Choroid plexus epithelial cell (primary cell): ENCODE results near the gene CAPN5.
"Not testable (repeated sequence)": the region's sequence is repeated elsewhere in the genome, so short reads cannot be mapped to it uniquely, and the experiment has no call there.

ENCODE experiments used
- DNase-seq: peaks from one replicate; pipeline ENCODE4 v3.0.0-alpha.2; 2010; ENCODE audit warnings: low read depth
- H3K4me3 ChIP-seq: 2 replicates; pipeline ENCODE4 v1.5.1; 2011; ENCODE audit warnings: low read depth, mild to moderate bottlenecking, control low read depth, low read length, moderate library complexity
- TF ChIP-seq, protein P1 (sequence below): conservative IDR thresholded peaks from 2 replicates; pipeline ENCODE4 v1.5.1; 2011; ENCODE audit warnings: low read depth, mild to moderate bottlenecking, control low read depth, inconsistent platforms, low read length, moderate library complexity

The CAPN5 gene

DNA sequence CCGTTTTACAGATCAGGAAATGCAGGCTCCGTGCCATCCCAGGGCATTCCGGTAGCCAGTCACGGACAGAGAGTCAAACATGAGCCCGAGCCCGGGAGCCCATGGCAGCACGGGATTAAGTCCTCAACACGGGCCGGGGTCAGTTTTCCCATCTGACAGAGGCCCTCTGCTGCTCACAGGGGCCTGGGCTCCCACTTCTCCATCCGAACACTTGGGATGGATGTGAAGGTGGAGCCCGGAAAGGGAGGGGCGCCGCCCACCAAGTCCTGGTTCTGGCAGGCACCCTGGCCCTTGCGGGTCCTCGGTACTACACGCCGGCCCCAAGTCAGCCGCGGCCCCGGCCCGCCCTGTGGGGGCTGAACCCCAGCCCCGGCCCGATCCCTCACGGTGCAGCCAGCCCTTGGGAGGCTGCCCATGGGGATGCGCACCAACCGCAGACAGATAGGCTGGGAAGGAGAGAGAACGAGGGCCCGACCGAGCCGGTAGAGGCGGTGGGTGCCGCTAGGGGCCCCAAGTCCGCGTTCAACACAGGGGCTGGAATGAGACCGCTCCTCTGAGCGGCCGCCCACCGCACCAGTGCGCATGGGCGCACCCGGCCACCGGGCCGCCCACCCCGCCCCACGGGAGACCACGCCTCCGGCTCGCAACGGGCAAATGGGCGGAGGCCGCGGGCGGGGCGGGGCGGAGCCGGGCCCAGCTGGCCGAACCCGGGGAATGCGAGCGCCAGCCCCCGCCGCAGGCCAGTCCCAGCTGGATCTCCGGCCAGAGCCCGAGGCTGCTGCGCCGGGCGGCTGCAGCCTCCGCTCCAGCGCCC, at the start of gene CAPN5:
Gene CAPN5 (plus strand): TSS at position 743 of the 814 bp plus-strand sequence. CDS start 17,916 bp downstream, outside the sequence.
- DNase-seq, result peak; percentile 96

DNA sequence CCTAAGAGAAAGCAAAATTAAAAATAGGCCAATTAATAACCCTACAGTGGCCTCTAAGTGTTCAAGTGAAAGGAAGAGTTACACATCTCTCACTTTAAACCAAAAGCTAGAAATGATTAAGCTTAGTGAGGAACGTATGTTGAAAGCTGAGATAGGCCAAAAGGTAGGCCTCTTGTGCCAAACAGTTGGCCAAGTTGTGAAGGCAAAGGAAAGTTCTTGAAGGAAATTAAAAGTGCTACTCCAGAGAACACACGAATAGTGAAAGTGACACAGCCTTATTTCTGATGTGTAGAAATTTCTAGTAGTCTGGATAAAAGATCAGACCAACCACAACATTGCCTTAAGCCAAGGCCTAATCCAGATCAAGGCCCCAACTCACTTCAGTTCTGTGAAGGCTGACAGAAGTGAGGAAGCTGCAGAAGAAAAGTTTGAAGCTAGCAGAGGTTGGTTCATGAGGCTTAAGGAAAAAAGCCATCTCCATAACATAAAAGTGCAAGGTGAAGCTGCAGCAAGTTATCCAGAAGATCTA, 48.3 kb upstream of the CAPN5 start:
- not testable (repeated sequence) for DNase-seq, H3K4me3 ChIP-seq

More for the DNA sequence above, at the start of gene CAPN5:
- H3K4me3 ChIP-seq, result peak within 1 kb of the TSS; percentile 72
- TF ChIP-seq, protein P1, sequence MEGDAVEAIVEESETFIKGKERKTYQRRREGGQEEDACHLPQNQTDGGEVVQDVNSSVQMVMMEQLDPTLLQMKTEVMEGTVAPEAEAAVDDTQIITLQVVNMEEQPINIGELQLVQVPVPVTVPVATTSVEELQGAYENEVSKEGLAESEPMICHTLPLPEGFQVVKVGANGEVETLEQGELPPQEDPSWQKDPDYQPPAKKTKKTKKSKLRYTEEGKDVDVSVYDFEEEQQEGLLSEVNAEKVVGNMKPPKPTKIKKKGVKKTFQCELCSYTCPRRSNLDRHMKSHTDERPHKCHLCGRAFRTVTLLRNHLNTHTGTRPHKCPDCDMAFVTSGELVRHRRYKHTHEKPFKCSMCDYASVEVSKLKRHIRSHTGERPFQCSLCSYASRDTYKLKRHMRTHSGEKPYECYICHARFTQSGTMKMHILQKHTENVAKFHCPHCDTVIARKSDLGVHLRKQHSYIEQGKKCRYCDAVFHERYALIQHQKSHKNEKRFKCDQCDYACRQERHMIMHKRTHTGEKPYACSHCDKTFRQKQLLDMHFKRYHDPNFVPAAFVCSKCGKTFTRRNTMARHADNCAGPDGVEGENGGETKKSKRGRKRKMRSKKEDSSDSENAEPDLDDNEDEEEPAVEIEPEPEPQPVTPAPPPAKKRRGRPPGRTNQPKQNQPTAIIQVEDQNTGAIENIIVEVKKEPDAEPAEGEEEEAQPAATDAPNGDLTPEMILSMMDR, result peak; percentile 51

DNA sequence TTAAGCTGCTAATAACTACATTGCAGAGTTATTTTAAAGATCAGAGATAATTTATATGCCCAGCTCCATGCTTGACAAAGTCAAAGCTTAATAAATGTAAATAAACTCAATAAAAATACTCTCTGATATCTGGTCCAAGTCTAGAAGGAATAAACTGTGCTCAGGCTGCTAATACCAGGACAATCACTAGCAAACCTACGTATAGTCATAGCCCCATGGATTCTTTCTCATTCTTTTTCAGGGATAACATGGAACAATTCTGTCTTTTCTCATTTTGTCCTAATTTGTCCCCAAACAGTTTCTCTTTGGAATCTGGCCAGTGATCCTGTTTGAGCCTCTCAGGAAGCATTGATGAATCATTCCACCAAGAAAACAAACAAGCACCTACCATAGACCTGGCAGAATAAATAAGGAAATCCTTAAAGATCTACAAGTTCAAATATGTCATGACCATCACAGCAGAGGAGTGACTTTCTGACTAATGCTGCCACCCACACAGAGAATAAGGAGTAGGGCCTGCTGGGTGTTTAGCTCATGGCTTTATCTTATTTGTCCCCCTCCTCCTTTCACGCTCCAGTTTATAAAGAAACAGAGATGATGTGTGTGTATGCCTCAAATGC, 46.7 kb upstream of the CAPN5 start:
- TF ChIP-seq, protein P1, result no peak
- peak; percentile 27 for DNase-seq
- H3K4me3 ChIP-seq, result no peak overlapping the region

DNA sequence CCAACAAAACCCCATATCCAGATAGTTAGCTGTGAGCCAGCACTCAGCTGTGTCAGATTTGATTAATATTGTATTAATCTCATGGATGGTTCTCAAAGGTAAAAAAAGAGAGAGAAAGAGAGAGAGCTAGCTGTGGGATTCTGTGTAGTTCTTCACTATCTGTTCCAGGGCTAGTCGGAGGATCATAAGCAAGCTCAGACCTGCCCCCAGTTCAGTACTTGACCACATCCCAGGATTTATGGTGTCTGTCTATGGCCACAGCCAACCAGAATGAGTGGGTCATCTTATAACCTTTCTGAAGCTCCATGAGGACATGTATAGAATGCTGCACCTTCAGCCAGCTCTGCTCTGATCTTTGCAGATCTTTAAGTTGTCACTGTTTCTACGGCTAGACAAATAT, 46.0 kb upstream of the CAPN5 start:
- no peak for DNase-seq
- H3K4me3 ChIP-seq, result no peak overlapping the region
- TF ChIP-seq, protein P1, result no peak

DNA sequence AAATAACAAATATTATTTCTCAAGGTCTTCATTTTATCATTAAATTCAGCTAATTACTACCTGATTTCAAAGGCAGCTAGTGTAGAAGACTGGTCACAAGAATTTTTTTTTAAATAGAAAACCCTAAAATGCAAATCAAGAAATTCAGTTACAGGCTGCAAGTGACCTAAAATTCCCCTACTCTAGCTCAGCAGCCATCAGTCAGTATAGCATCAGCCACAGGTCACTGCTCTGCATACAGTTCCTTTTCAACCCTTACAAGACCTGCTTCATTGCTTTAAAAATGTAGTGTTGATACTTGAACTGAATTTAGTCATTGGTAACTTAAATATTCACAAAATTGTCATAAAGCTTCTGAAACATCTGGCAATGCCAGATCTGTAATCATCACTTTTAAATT, 42.0 kb upstream of the CAPN5 start:
- H3K4me3 ChIP-seq, result no peak overlapping the region
- no peak for DNase-seq
- TF ChIP-seq, protein P1, result no peak

DNA sequence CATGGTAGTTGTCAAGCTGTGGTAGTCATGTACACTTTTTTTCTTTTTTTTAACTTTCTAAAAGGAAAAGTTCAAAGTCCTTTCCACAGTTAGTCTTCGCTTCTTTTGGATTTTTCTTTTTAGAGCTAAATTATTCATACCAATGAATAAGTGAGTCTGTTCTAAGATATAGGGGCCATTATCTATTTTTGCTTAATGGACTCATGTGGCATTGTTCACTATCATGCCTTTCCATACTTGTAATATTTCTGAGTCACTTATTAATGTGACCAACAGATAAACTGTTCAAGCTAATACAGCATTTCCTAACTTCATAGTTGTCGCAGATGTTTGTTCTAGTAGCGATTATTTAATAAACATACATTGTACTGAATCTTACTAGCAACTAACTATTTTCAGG, 40.5 kb upstream of the CAPN5 start:
- no peak overlapping the region for H3K4me3 ChIP-seq
- TF ChIP-seq, protein P1, result no peak
- DNase-seq, result no peak

DNA sequence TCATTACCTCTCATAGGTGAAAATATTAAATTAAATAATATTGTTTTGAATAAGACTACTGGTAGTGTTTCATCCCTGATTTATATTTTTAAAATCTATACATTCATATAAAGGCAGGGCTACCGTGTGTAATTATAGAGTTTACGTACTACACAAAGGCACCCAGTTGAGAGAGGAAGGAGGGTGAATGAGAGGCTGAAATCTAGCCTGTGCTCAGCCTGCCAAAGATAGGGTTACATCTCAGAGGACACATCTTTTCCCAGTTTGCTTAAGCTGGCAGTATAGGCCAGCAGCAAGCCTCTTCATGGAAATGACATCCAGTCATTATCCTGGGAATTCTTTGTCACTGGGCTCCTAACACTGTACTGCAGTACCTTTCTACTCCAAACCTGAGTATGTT, 40.0 kb upstream of the CAPN5 start:
- TF ChIP-seq, protein P1, result no peak
- DNase-seq, result no peak
- H3K4me3 ChIP-seq, result no peak overlapping the region
